Measurements from ENCODE around the gene LTBP3. TPM values are rescaled to one million over a fixed set of nuclear protein-coding genes. Genes with fewer than 3 reads are reported as not detected.

The LTBP3 gene
- total and polyA plus RNA-seq, 2 of the 13 experiments (the other 11 are each of a cell fraction or from before 2014, with no cell fraction given) = 12.2 to 68.1 TPM

DNA sequence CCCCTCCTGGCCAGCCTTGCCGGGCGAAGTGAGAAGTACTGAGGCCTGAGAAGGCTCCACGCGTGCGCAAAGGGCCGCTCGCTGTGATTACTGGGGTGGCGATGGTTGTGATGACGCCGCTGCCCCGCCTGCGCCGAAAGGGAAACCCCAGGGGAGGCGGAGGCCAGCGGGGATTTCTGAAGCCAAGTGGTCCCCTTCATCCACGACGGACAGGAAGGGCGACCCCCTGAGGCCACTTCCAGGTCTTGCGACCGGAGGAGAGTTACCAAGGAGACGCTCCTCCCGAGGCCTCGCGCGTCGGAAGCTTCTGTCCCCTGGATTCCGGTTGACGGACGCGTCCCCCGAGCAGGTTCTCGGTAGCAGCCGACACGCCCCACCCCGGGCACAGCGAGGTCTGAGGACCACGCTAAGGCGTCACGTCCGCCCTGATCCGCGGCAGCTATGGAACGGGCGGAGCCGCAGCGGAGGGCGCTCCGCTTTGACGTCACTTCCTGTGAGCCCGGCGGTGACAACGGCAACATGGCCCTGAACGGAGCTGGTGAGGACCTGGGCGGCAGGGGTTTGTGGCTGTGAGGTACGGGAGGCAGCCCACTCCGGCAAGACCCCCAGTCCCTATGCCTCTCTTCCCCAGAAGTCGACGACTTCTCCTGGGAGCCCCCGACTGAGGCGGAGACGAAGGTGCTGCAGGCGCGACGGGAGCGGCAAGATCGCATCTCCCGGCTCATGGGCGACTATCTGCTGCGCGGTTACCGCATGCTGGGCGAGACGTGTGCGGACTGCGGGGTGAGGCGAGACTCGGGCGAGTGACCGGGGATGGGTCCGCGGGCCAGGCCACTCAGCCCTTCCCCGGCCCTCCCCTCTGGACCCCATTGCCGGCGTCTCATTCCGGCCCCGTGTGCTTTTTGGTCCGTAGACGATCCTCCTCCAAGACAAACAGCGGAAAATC, 12.1 kb upstream of the LTBP3 start, which contains the start of gene ZNRD2 (continued):
- TF ChIP-seq, protein P1, sequence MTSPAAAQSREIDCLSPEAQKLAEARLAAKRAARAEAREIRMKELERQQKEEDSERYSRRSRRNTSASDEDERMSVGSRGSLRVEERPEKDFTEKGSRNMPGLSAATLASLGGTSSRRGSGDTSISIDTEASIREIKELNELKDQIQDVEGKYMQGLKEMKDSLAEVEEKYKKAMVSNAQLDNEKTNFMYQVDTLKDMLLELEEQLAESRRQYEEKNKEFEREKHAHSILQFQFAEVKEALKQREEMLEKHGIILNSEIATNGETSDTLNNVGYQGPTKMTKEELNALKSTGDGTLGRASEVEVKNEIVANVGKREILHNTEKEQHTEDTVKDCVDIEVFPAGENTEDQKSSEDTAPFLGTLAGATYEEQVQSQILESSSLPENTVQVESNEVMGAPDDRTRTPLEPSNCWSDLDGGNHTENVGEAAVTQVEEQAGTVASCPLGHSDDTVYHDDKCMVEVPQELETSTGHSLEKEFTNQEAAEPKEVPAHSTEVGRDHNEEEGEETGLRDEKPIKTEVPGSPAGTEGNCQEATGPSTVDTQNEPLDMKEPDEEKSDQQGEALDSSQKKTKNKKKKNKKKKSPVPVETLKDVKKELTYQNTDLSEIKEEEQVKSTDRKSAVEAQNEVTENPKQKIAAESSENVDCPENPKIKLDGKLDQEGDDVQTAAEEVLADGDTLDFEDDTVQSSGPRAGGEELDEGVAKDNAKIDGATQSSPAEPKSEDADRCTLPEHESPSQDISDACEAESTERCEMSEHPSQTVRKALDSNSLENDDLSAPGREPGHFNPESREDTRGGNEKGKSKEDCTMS (CRISPR knock-in tag; conservative IDR thresholded peaks at IDR 0.05) = no peak
- TF ChIP-seq ZNF709 (CRISPR knock-in tag; IDR thresholded peaks at IDR 0.05) = peak; percentile 96
- peak; percentile 63; the same call in 1 of the 2 replicates for TF ChIP-seq DNMT1 (CRISPR knock-in tag; IDR thresholded peaks at IDR 0.05)
- TF ChIP-seq, protein P2, sequence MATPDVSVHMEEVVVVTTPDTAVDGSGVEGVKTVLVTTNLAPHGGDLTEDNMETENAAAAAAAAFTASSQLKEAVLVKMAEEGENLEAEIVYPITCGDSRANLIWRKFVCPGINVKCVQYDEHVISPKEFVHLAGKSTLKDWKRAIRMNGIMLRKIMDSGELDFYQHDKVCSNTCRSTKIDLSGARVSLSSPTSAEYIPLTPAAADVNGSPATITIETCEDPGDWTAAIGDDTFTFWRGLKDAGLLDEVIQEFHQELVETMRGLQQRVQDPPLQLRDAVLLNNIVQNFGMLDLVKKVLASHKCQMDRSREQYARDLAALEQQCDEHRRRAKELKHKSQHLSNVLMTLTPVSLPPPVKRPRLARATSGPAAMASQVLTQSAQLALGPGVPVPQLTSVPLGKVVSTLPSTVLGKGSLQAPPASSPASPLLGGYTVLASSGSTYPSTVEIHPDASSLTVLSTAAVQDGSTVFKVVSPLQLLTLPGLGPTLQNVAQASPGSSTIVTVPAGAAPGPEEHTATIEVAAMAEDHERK (CRISPR knock-in tag; IDR thresholded peaks at IDR 0.05; ENCODE audit: low read depth) = peak; percentile 87
- TF ChIP-seq NAIF1 (CRISPR knock-in tag; IDR thresholded peaks at IDR 0.05; ENCODE audit: borderline replicate concordance) = no peak
- TF ChIP-seq, protein P3, sequence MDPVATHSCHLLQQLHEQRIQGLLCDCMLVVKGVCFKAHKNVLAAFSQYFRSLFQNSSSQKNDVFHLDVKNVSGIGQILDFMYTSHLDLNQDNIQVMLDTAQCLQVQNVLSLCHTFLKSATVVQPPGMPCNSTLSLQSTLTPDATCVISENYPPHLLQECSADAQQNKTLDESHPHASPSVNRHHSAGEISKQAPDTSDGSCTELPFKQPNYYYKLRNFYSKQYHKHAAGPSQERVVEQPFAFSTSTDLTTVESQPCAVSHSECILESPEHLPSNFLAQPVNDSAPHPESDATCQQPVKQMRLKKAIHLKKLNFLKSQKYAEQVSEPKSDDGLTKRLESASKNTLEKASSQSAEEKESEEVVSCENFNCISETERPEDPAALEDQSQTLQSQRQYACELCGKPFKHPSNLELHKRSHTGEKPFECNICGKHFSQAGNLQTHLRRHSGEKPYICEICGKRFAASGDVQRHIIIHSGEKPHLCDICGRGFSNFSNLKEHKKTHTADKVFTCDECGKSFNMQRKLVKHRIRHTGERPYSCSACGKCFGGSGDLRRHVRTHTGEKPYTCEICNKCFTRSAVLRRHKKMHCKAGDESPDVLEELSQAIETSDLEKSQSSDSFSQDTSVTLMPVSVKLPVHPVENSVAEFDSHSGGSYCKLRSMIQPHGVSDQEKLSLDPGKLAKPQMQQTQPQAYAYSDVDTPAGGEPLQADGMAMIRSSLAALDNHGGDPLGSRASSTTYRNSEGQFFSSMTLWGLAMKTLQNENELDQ (CRISPR knock-in tag; IDR thresholded peaks at IDR 0.05; ENCODE audit: borderline replicate concordance) = no peak
- TF ChIP-seq, protein P4, sequence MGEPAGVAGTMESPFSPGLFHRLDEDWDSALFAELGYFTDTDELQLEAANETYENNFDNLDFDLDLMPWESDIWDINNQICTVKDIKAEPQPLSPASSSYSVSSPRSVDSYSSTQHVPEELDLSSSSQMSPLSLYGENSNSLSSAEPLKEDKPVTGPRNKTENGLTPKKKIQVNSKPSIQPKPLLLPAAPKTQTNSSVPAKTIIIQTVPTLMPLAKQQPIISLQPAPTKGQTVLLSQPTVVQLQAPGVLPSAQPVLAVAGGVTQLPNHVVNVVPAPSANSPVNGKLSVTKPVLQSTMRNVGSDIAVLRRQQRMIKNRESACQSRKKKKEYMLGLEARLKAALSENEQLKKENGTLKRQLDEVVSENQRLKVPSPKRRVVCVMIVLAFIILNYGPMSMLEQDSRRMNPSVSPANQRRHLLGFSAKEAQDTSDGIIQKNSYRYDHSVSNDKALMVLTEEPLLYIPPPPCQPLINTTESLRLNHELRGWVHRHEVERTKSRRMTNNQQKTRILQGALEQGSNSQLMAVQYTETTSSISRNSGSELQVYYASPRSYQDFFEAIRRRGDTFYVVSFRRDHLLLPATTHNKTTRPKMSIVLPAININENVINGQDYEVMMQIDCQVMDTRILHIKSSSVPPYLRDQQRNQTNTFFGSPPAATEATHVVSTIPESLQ (CRISPR knock-in tag; conservative IDR thresholded peaks at IDR 0.05) = no peak; the same call in 1 of the 2 replicates
- TF ChIP-seq, protein P5, sequence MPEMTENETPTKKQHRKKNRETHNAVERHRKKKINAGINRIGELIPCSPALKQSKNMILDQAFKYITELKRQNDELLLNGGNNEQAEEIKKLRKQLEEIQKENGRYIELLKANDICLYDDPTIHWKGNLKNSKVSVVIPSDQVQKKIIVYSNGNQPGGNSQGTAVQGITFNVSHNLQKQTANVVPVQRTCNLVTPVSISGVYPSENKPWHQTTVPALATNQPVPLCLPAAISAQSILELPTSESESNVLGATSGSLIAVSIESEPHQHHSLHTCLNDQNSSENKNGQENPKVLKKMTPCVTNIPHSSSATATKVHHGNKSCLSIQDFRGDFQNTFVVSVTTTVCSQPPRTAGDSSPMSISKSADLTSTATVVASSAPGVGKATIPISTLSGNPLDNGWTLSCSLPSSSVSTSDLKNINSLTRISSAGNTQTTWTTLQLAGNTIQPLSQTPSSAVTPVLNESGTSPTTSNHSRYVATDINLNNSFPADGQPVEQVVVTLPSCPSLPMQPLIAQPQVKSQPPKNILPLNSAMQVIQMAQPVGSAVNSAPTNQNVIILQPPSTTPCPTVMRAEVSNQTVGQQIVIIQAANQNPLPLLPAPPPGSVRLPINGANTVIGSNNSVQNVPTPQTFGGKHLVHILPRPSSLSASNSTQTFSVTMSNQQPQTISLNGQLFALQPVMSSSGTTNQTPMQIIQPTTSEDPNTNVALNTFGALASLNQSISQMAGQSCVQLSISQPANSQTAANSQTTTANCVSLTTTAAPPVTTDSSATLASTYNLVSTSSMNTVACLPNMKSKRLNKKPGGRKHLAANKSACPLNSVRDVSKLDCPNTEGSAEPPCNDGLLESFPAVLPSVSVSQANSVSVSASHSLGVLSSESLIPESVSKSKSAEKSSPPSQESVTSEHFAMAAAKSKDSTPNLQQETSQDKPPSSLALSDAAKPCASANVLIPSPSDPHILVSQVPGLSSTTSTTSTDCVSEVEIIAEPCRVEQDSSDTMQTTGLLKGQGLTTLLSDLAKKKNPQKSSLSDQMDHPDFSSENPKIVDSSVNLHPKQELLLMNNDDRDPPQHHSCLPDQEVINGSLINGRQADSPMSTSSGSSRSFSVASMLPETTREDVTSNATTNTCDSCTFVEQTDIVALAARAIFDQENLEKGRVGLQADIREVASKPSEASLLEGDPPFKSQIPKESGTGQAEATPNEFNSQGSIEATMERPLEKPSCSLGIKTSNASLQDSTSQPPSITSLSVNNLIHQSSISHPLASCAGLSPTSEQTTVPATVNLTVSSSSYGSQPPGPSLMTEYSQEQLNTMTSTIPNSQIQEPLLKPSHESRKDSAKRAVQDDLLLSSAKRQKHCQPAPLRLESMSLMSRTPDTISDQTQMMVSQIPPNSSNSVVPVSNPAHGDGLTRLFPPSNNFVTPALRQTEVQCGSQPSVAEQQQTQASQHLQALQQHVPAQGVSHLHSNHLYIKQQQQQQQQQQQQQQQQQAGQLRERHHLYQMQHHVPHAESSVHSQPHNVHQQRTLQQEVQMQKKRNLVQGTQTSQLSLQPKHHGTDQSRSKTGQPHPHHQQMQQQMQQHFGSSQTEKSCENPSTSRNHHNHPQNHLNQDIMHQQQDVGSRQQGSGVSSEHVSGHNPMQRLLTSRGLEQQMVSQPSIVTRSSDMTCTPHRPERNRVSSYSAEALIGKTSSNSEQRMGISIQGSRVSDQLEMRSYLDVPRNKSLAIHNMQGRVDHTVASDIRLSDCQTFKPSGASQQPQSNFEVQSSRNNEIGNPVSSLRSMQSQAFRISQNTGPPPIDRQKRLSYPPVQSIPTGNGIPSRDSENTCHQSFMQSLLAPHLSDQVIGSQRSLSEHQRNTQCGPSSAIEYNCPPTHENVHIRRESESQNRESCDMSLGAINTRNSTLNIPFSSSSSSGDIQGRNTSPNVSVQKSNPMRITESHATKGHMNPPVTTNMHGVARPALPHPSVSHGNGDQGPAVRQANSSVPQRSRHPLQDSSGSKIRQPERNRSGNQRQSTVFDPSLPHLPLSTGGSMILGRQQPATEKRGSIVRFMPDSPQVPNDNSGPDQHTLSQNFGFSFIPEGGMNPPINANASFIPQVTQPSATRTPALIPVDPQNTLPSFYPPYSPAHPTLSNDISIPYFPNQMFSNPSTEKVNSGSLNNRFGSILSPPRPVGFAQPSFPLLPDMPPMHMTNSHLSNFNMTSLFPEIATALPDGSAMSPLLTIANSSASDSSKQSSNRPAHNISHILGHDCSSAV (CRISPR knock-in tag; IDR thresholded peaks at IDR 0.05; ENCODE audit: borderline replicate concordance) = peak; percentile 64; the same call in 1 of the 2 replicates
- peak; percentile 92 for TF ChIP-seq RBFOX2 (IDR thresholded peaks at IDR 0.05; ENCODE audit: low read depth, low read length)
- TF ChIP-seq SIN3B (IDR thresholded peaks at IDR 0.05; ENCODE audit: low read length) = peak; percentile 96
